Measurements from ENCODE around the gene CARD19.
A peak's percentile ranks its signal among the peaks of the same experiment; 100 is the strongest.

DNA sequence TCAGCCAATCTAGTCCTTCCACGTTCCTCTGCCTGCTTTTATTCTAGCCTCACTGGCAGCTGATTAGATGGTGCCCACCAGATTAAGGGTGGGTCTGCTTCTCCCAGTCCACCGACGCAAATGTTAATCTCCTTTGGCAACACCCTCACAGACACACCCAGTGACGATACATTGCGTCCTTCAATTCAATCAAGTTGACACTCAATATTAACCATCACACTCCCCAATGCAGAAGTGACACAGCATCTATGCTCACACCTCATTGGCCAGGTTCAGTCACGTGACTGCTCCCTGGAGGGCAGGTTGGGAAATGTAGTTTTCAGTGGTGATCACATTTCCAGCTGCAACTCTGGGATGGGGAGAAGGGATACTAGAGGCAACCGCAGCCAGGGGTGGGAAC lies 24.6 kb upstream of the CARD19 start:
- TF ChIP-seq, protein P1, sequence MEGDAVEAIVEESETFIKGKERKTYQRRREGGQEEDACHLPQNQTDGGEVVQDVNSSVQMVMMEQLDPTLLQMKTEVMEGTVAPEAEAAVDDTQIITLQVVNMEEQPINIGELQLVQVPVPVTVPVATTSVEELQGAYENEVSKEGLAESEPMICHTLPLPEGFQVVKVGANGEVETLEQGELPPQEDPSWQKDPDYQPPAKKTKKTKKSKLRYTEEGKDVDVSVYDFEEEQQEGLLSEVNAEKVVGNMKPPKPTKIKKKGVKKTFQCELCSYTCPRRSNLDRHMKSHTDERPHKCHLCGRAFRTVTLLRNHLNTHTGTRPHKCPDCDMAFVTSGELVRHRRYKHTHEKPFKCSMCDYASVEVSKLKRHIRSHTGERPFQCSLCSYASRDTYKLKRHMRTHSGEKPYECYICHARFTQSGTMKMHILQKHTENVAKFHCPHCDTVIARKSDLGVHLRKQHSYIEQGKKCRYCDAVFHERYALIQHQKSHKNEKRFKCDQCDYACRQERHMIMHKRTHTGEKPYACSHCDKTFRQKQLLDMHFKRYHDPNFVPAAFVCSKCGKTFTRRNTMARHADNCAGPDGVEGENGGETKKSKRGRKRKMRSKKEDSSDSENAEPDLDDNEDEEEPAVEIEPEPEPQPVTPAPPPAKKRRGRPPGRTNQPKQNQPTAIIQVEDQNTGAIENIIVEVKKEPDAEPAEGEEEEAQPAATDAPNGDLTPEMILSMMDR (IDR thresholded peaks at IDR 0.05), result peak in 1 of 4 experiments; percentile 10
- TF ChIP-seq POLR2A (IDR thresholded peaks at IDR 0.05), result no peak
